ENCODE measurements around the gene MT1F. TPM values are rescaled to one million over a fixed set of nuclear protein-coding genes. Genes with fewer than 3 reads are reported as not detected.

The MT1F gene
- total RNA-seq, 1 donor from 2014 or later: not detected

DNA sequence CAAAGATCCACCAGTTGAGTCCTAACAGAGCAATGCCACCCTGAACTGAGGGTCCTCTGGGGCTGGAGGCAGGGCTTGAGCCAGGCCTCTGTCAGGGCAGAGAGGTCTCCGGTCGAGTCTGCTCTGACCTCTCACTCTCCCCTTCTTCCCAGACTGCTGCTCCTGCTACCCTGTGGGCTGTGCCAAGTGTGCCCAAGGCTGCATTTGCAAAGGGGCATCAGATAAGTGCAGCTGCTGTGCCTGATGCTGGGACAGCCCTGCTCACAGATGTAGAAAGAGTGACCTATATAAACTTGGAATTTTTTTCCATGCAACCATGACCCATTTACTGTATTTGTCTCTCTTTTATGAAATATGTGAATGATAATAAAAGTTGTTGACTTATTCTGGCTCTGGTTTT, 8.5 kb upstream of the MT1F start:
- peaks cover 91% of the 10 kb centered on the region for H3K27me3 Mint-ChIP-seq (ENCODE audit: low read depth, unreplicated experiment)
- H3K79me2 ChIP-seq (ENCODE audit: insufficient read depth, low read length): no peaks in the 10 kb centered on the region
- H3K36me3 Mint-ChIP-seq (ENCODE audit: low read depth, unreplicated experiment): no peaks in the 10 kb centered on the region
- FAIRE-seq: no peak
- no peak overlapping the region for H2AFZ ChIP-seq (ENCODE audit: low read depth, low read length)
- no peak overlapping the region for H3K27ac ChIP-seq (ENCODE audit: low read depth, low read length)
- no peak overlapping the region for H3K4me2 ChIP-seq (ENCODE audit: low read length)
- H3K9ac ChIP-seq (ENCODE audit: low read length): no peak overlapping the region
- no peaks in the 10 kb centered on the region for H3K36me3 ChIP-seq (ENCODE audit: insufficient read depth, low read length)
- DNase-seq (ENCODE audit: low read depth): no peak
- H3K9me3 Mint-ChIP-seq (ENCODE audit: unreplicated experiment): no peaks in the 10 kb centered on the region
- peaks cover 2% of the 10 kb centered on the region for H3K4me1 ChIP-seq (ENCODE audit: insufficient read depth, low read length)
- TF ChIP-seq, protein P1, sequence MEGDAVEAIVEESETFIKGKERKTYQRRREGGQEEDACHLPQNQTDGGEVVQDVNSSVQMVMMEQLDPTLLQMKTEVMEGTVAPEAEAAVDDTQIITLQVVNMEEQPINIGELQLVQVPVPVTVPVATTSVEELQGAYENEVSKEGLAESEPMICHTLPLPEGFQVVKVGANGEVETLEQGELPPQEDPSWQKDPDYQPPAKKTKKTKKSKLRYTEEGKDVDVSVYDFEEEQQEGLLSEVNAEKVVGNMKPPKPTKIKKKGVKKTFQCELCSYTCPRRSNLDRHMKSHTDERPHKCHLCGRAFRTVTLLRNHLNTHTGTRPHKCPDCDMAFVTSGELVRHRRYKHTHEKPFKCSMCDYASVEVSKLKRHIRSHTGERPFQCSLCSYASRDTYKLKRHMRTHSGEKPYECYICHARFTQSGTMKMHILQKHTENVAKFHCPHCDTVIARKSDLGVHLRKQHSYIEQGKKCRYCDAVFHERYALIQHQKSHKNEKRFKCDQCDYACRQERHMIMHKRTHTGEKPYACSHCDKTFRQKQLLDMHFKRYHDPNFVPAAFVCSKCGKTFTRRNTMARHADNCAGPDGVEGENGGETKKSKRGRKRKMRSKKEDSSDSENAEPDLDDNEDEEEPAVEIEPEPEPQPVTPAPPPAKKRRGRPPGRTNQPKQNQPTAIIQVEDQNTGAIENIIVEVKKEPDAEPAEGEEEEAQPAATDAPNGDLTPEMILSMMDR (IDR thresholded peaks at IDR 0.05; ENCODE audit: insufficient read depth, low read depth, low read length): no peak
- TF ChIP-seq EZH2 (IDR thresholded peaks at IDR 0.05; ENCODE audit: insufficient read depth, low read length): no peak
- H3K4me3 ChIP-seq (ENCODE audit: insufficient read depth, low read depth, low read length): no peak overlapping the region
- H4K20me1 ChIP-seq (ENCODE audit: insufficient read depth, low read length): no peaks in the 10 kb centered on the region
- H3K9me3 ChIP-seq (ENCODE audit: insufficient read depth, low read depth, low read length): no peaks in the 10 kb centered on the region
- H3K4me3 Mint-ChIP-seq (ENCODE audit: unreplicated experiment): no peak overlapping the region
- H3K4me1 Mint-ChIP-seq (ENCODE audit: low read depth, unreplicated experiment): no peaks in the 10 kb centered on the region
- H3K27me3 ChIP-seq (ENCODE audit: insufficient read depth, low read length): peaks cover 87% of the 10 kb centered on the region
- no peak overlapping the region for H3K27ac Mint-ChIP-seq (ENCODE audit: unreplicated experiment)

GRCh38 chr16:56649820-56650219, 7.9 kb upstream of the MT1F start:
- no peaks in the 10 kb centered on the region for H3K4me1 Mint-ChIP-seq (ENCODE audit: low read depth, unreplicated experiment)
- Histone ChIP-seq H3K36me3 (ENCODE audit: insufficient read depth, low read length) (no peaks in the 10 kb centered on the region), H3K4me1 (ENCODE audit: insufficient read depth, low read length) (peaks cover 4% of the 10 kb centered on the region), H3K9me3 (ENCODE audit: insufficient read depth, low read depth, low read length) (no peaks in the 10 kb centered on the region), H2AFZ (ENCODE audit: low read depth, low read length) (no peak overlapping the region), H4K20me1 (ENCODE audit: insufficient read depth, low read length) (no peaks in the 10 kb centered on the region), H3K27me3 (ENCODE audit: insufficient read depth, low read length) (peaks cover 81% of the 10 kb centered on the region), H3K9ac (ENCODE audit: low read length) (no peak overlapping the region), H3K4me3 (ENCODE audit: insufficient read depth, low read depth, low read length) (no peak overlapping the region), H3K4me2 (ENCODE audit: low read length) (no peak overlapping the region), H3K27ac (ENCODE audit: low read depth, low read length) (no peak overlapping the region), H3K79me2 (ENCODE audit: insufficient read depth, low read length) (no peaks in the 10 kb centered on the region)
- FAIRE-seq (no peak), DNase-seq (ENCODE audit: low read depth) (no peak)
- no peaks in the 10 kb centered on the region for H3K9me3 Mint-ChIP-seq (ENCODE audit: unreplicated experiment)
- TF ChIP-seq EZH2 (IDR thresholded peaks at IDR 0.05; ENCODE audit: insufficient read depth, low read length): no peak
- TF ChIP-seq, protein P1 (IDR thresholded peaks at IDR 0.05; ENCODE audit: insufficient read depth, low read depth, low read length): no peak
- peaks cover 90% of the 10 kb centered on the region for H3K27me3 Mint-ChIP-seq (ENCODE audit: low read depth, unreplicated experiment)
- no peak overlapping the region for H3K4me3 Mint-ChIP-seq (ENCODE audit: unreplicated experiment)
- H3K36me3 Mint-ChIP-seq (ENCODE audit: low read depth, unreplicated experiment): no peaks in the 10 kb centered on the region
- no peak overlapping the region for H3K27ac Mint-ChIP-seq (ENCODE audit: unreplicated experiment)

- Histone ChIP-seq H3K9me3 (ENCODE audit: insufficient read depth, low read depth, low read length) (no peaks in the 10 kb centered on the region), H3K36me3 (ENCODE audit: insufficient read depth, low read length) (no peaks in the 10 kb centered on the region), H3K4me2 (ENCODE audit: low read length) (no peak within 1 kb of the TSS), H2AFZ (ENCODE audit: low read depth, low read length) (no peak within 1 kb of the TSS), H3K27ac (ENCODE audit: low read depth, low read length) (no peak within 1 kb of the TSS), H3K4me3 (ENCODE audit: insufficient read depth, low read depth, low read length) (no peak within 1 kb of the TSS), H3K4me1 (ENCODE audit: insufficient read depth, low read length) (peaks cover 4% of the 10 kb centered on the region), H4K20me1 (ENCODE audit: insufficient read depth, low read length) (no peaks in the 10 kb centered on the region), H3K9ac (ENCODE audit: low read length) (no peak within 1 kb of the TSS), H3K79me2 (ENCODE audit: insufficient read depth, low read length) (no peaks in the 10 kb centered on the region), H3K27me3 (ENCODE audit: insufficient read depth, low read length) (peaks cover 64% of the 10 kb centered on the region)
- TF ChIP-seq EZH2 (IDR thresholded peaks at IDR 0.05; ENCODE audit: insufficient read depth, low read length): no peak
- TF ChIP-seq, protein P1 (IDR thresholded peaks at IDR 0.05; ENCODE audit: insufficient read depth, low read depth, low read length): no peak
- H3K27me3 Mint-ChIP-seq (ENCODE audit: low read depth, unreplicated experiment): peaks cover 85% of the 10 kb centered on the region
- no peaks in the 10 kb centered on the region for H3K9me3 Mint-ChIP-seq (ENCODE audit: unreplicated experiment)
- no peaks in the 10 kb centered on the region for H3K36me3 Mint-ChIP-seq (ENCODE audit: low read depth, unreplicated experiment)
- FAIRE-seq (no peak), DNase-seq (ENCODE audit: low read depth) (no peak)
- H3K4me1 Mint-ChIP-seq (ENCODE audit: low read depth, unreplicated experiment): no peaks in the 10 kb centered on the region
- H3K4me3 Mint-ChIP-seq (ENCODE audit: unreplicated experiment): no peak within 1 kb of the TSS
- no peak within 1 kb of the TSS for H3K27ac Mint-ChIP-seq (ENCODE audit: unreplicated experiment)
Observed at GRCh38 chr16:56651586-56651985, 6.2 kb upstream of the MT1F start, which contains the start of gene MT1B. Gene MT1B, plus strand, starts transcription at chr16:56651886. Its CDS starts 68 bp downstream, at chr16:56651954.

Measured in astrocyte (in vitro differentiated cells and primary cell).